WTC11 (cell line): ENCODE measurements around the gene SKIL. TPM values are rescaled to one million over a fixed set of nuclear protein-coding genes. Genes with fewer than 3 reads are reported as not detected.
A peak's percentile ranks its signal among the peaks of the same experiment; 100 is the strongest.

Experiments
- ATAC-seq: fragments of 200-7000 bp; cut with Tn5 transposase; 2 replicates; pipeline ENCODE4 v1.10.0; 2021; ENCODE audit warnings: mild to moderate bottlenecking, moderate library complexity
- CTCF ChIA-PET: fragments of 300-600 bp; sonication (Branson Sonifier 250); formaldehyde crosslinking; loops from one replicate; lab custom pipeline; 2021; ENCODE audit warnings: antibody characterized with exemption; lab: Charles Lee
- POLR2A ChIA-PET: fragments of 350-600 bp; sonication (Branson Sonifier 250); formaldehyde crosslinking; loops from one replicate; lab custom pipeline; 2021; ENCODE audit warnings: antibody characterized with exemption; lab: Charles Lee
- DNase-seq: peaks from one replicate; pipeline ENCODE4 v3.0.0; 2021; ENCODE audit warnings: low spot score
- H3K27ac Mint-ChIP-seq: 2 replicates; pipeline ENCODE4 v1.8.0; 2021; ENCODE audit warnings: mixed read lengths
- H3K27me3 Mint-ChIP-seq: 2 replicates; pipeline ENCODE4 v1.8.0; 2021; ENCODE audit warnings: low read depth, mild to moderate bottlenecking, moderate library complexity, mixed read lengths
- H3K36me3 Mint-ChIP-seq: 2 replicates; pipeline ENCODE4 v1.8.0; 2021; ENCODE audit warnings: mixed read lengths
- H3K4me1 Mint-ChIP-seq: 2 replicates; pipeline ENCODE4 v1.8.0; 2022; ENCODE audit warnings: mixed read lengths
- H3K4me3 Mint-ChIP-seq: 2 replicates; pipeline ENCODE4 v1.8.0; 2021; ENCODE audit warnings: mild to moderate bottlenecking, moderate library complexity, mixed read lengths
- H3K9me3 Mint-ChIP-seq: 2 replicates; pipeline ENCODE4 v1.8.0; 2021; ENCODE audit warnings: mixed read lengths
- FOXK1 ChIP-seq: sonication (generic); formaldehyde crosslinking; IDR thresholded peaks from 2 replicates; pipeline ENCODE4 v1.8.0; 2022; ENCODE audit warnings: mild to moderate bottlenecking, moderate library complexity, missing genetic modification reagents
- FOXP1 ChIP-seq: sonication (generic); formaldehyde crosslinking; IDR thresholded peaks from 2 replicates; pipeline ENCODE4 v1.8.0; 2022; ENCODE audit warnings: missing genetic modification reagents, mild to moderate bottlenecking, moderate library complexity, borderline replicate concordance
- GABPB1 ChIP-seq: sonication (generic); formaldehyde crosslinking; IDR thresholded peaks from 2 replicates; pipeline ENCODE4 v1.8.1; 2023; ENCODE audit warnings: mild to moderate bottlenecking, missing genetic modification reagents
- GTF2I ChIP-seq: fragments of 250-450 bp; sonication (Bioruptor Pico); conservative IDR thresholded peaks from 2 replicates; pipeline ENCODE4 v1.4.0; 2021; ENCODE audit warnings: mild to moderate bottlenecking
- MXD4 ChIP-seq: fragments of 250-450 bp; sonication (Bioruptor Pico); IDR thresholded peaks from 2 replicates; pipeline ENCODE4 v1.8.0; 2021; ENCODE audit warnings: mild to moderate bottlenecking, moderate library complexity, borderline replicate concordance
- NFE2L1 ChIP-seq: sonication (generic); formaldehyde crosslinking; IDR thresholded peaks from 2 replicates; pipeline ENCODE4 v1.8.1; 2023; ENCODE audit warnings: missing genetic modification reagents
- SP1 ChIP-seq: sonication (generic); formaldehyde crosslinking; conservative IDR thresholded peaks from 2 replicates; pipeline ENCODE4 v1.8.1; 2022; ENCODE audit warnings: missing genetic modification reagents
- TCF7 ChIP-seq: sonication (generic); formaldehyde crosslinking; IDR thresholded peaks from 2 replicates; pipeline ENCODE4 v1.8.0; 2022; ENCODE audit warnings: mild to moderate bottlenecking, low read depth, missing genetic modification reagents, moderate library complexity
- ZNF281 ChIP-seq: sonication (generic); formaldehyde crosslinking; IDR thresholded peaks from 2 replicates; pipeline ENCODE4 v1.8.0; 2023; ENCODE audit warnings: mild to moderate bottlenecking, missing genetic modification reagents
- ZNF317 ChIP-seq: sonication (generic); formaldehyde crosslinking; IDR thresholded peaks from 2 replicates; pipeline ENCODE4 v1.8.1; 2023; ENCODE audit warnings: low read depth, mild to moderate bottlenecking, moderate library complexity, missing genetic modification reagents, borderline replicate concordance
- ZNF416 ChIP-seq: fragments of 250-450 bp; sonication (Bioruptor Pico); IDR thresholded peaks from 2 replicates; pipeline ENCODE4 v1.9.0; 2021; ENCODE audit warnings: mild to moderate bottlenecking, inconsistent platforms
- ZNF423 ChIP-seq: fragments of 250-450 bp; sonication (Bioruptor Pico); IDR thresholded peaks from 2 replicates; pipeline ENCODE4 v2.1.2; 2022; ENCODE audit warnings: mild to moderate bottlenecking, moderate library complexity
- ZNF671 ChIP-seq: fragments of 250-450 bp; sonication (Bioruptor Pico); IDR thresholded peaks from 2 replicates; pipeline ENCODE4 v1.8.0; 2021; ENCODE audit warnings: mild to moderate bottlenecking
- total RNA-seq: library from RNA; stranded (reverse); gene quantifications from 3 replicates; pipeline ENCODE4 v1.2.3, GENCODE V29; 2021
- TF ChIP-seq, protein P1 (sequence below): fragments of 250-450 bp; sonication (Bioruptor Pico); IDR thresholded peaks from 2 replicates; pipeline ENCODE4 v2.1.2; 2022; ENCODE audit warnings: mild to moderate bottlenecking, moderate library complexity
- TF ChIP-seq, protein P2 (sequence below): sonication (generic); formaldehyde crosslinking; IDR thresholded peaks from 2 replicates; pipeline ENCODE4 v1.8.1; 2022; ENCODE audit warnings: low read depth, mild to moderate bottlenecking, moderate library complexity, missing genetic modification reagents, borderline replicate concordance
- TF ChIP-seq, protein P3 (sequence below): sonication (generic); formaldehyde crosslinking; IDR thresholded peaks from 2 replicates; pipeline ENCODE4 v1.8.1; 2023; ENCODE audit warnings: mild to moderate bottlenecking, moderate library complexity, missing genetic modification reagents

The SKIL gene
- total RNA-seq, 1 experiment from 2014 or later, result 181 TPM

- H3K27me3 Mint-ChIP-seq, result peaks cover 16% of the 10 kb centered on the region
- peaks cover 33% of the 10 kb centered on the region for H3K4me1 Mint-ChIP-seq
- no peak overlapping the region for H3K27ac Mint-ChIP-seq
- H3K4me3 Mint-ChIP-seq, result no peak overlapping the region
- POLR2A ChIA-PET, result no interaction called here
- TF ChIP-seq NFE2L1 (CRISPR knock-in tag) (no peak), ZNF281 (no peak), ZNF671 (CRISPR knock-in tag) (no peak), FOXP1 (no peak), MXD4 (no peak)
- TF ChIP-seq, protein P1, sequence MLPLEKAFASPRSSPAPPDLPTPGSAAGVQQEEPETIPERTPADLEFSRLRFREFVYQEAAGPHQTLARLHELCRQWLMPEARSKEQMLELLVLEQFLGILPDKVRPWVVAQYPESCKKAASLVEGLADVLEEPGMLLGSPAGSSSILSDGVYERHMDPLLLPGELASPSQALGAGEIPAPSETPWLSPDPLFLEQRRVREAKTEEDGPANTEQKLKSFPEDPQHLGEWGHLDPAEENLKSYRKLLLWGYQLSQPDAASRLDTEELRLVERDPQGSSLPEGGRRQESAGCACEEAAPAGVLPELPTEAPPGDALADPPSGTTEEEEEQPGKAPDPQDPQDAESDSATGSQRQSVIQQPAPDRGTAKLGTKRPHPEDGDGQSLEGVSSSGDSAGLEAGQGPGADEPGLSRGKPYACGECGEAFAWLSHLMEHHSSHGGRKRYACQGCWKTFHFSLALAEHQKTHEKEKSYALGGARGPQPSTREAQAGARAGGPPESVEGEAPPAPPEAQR (CRISPR knock-in tag), result no peak
- TF ChIP-seq, protein P2, sequence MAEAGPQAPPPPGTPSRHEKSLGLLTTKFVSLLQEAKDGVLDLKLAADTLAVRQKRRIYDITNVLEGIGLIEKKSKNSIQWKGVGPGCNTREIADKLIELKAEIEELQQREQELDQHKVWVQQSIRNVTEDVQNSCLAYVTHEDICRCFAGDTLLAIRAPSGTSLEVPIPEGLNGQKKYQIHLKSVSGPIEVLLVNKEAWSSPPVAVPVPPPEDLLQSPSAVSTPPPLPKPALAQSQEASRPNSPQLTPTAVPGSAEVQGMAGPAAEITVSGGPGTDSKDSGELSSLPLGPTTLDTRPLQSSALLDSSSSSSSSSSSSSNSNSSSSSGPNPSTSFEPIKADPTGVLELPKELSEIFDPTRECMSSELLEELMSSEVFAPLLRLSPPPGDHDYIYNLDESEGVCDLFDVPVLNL (CRISPR knock-in tag), result no peak
- peaks cover 9% of the 10 kb centered on the region for H3K36me3 Mint-ChIP-seq
- ATAC-seq (no peak), DNase-seq (no peak)
- no peaks in the 10 kb centered on the region for H3K9me3 Mint-ChIP-seq
- CTCF ChIA-PET, result interaction anchor here (2.3 kb wide), 1 partner anchor 11 kb away, joined by 17 read pairs; no protein-coding TSS in a partner anchor
These were observed 67.4 kb downstream of the SKIL start for GRCh38 chr3:170424879-170425278.

DNA sequence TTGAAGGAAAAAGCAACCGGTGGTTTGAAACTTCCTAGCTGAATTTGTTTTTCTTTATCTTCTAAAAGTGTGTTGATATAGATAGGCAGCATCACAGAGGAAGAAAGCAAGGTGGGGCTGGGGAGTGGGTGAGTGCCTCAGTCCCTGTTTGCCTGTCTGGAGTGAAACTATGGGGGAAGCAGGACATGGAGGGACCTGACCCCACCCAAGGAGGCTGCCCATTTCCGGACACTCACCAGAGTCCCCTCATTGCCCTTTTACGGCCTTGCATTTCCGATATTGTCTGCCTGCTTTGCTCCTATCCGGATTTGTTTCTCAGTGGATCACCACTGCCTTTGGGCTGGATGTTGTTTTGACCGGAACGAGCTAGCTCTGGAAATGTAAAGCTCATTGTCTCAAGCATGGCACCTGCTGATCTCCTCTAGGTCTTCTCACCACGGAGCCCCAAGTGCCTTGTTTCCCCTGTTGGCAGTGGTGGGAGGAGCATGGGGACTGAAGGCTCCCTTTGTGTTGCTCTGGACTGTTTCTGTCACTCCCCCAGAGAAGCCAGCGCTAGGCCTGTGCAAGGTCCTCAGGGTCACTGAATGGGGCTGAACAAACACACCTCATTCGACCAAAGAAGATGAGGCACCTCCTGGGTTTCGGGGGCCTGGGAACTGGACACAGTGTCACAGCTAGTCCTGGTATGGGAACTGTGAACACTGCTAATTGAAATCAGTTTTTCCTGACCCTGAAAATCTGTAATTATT, 68.2 kb downstream of the SKIL start:
- Mint-ChIP-seq H3K4me3 (peak overlapping the region; percentile 26; the same call in 1 of the 2 replicates), H3K27me3 (peaks cover 8% of the 10 kb centered on the region), H3K36me3 (peaks cover 9% of the 10 kb centered on the region), H3K4me1 (peaks cover 27% of the 10 kb centered on the region), H3K27ac (peak overlapping the region; percentile 81), H3K9me3 (no peaks in the 10 kb centered on the region)
- DNase-seq, result peak; percentile 37
- peak; percentile 95 for ATAC-seq
- TF ChIP-seq SP1 (CRISPR knock-in tag) (no peak), FOXP1 (no peak), FOXK1 (peak; percentile 40; the same call in 1 of the 2 replicates), ZNF423 (CRISPR knock-in tag) (peak; percentile 25; the same call in 1 of the 2 replicates), TCF7 (CRISPR knock-in tag) (no peak), GABPB1 (CRISPR knock-in tag) (peak; percentile 26; the same call in 1 of the 2 replicates), ZNF317 (CRISPR knock-in tag) (0 out of 2 replicates have a peak, but pooled peaks have one; percentile 14), ZNF416 (no peak)
- POLR2A ChIA-PET, result no interaction called here
- CTCF ChIA-PET, result interaction anchor here (0.7 to 2.3 kb wide), 3 partner anchors 12 to 159 kb away, joined by 5 to 17 read pairs (median 5); no protein-coding TSS in a partner anchor

GRCh38 chr3:170426240-170426797, 68.8 kb downstream of the SKIL start:
- CTCF ChIA-PET, result interaction anchor here (1.0 to 2.3 kb wide), 2 partner anchors 12 to 70 kb away, joined by 5 to 17 read pairs; no protein-coding TSS in a partner anchor
- Mint-ChIP-seq H3K4me3 (no peak overlapping the region), H3K27ac (peak overlapping the region; percentile 81), H3K27me3 (peaks cover 5% of the 10 kb centered on the region; the same call in 1 of the 2 replicates), H3K4me1 (peaks cover 22% of the 10 kb centered on the region), H3K9me3 (no peaks in the 10 kb centered on the region), H3K36me3 (peaks cover 9% of the 10 kb centered on the region)
- ATAC-seq (no peak), DNase-seq (no peak)
- POLR2A ChIA-PET, result no interaction called here
- TF ChIP-seq, protein P3, sequence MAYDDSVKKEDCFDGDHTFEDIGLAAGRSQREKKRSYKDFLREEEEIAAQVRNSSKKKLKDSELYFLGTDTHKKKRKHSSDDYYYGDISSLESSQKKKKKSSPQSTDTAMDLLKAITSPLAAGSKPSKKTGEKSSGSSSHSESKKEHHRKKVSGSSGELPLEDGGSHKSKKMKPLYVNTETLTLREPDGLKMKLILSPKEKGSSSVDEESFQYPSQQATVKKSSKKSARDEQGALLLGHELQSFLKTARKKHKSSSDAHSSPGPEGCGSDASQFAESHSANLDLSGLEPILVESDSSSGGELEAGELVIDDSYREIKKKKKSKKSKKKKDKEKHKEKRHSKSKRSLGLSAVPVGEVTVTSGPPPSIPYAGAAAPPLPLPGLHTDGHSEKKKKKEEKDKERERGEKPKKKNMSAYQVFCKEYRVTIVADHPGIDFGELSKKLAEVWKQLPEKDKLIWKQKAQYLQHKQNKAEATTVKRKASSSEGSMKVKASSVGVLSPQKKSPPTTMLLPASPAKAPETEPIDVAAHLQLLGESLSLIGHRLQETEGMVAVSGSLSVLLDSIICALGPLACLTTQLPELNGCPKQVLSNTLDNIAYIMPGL (CRISPR knock-in tag), result no peak
- TF ChIP-seq GTF2I (CRISPR knock-in tag), result 0 out of 2 replicates have a peak, but pooled peaks have one; percentile 4
